Measurements from ENCODE around the gene ZBTB20. TPM values are rescaled to one million over a fixed set of nuclear protein-coding genes. Genes with fewer than 3 reads are reported as not detected.

ZBTB20 gene
- total RNA-seq, 2 experiments from 2014 or later = 11.0 to 11.4 TPM

DNA sequence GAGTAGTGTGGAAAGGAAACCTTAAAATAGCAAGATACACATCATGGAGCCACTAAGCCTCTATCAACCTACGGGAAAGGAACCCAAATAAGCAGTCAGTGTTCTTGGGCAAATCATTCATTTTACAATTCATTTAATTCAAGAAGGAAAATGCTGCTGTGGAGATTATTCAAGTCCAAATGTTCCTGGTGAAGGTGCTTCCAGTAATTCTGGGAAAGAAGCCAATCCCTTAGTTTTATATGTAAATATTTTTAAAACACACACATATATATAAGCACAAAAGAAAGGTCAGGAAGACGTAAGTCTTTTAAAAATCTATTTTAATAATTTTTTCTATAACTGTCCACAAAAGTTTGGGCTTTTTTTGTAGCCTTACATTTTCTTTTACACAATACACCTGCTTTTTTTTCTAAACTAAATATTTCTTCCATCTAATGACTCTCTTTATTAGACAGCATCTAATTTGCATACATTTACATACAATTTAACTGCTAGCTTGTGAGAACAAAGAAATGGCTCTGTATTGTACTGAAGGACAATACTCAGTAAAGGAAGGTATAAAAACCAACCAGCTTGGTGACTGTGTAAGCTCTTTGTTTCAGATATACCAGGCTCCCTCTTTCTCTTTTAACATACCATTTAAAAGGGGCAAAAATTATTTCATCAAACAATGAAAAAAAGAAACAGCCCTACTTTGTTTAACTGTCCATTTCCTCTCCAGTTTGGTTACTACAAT, 269.5 kb downstream of the ZBTB20 start:
- ChIA-PET CTCF (no interaction called here), POLR2A (interaction anchor here (0.6 kb wide), 1 partner anchor 643 kb away, joined by 3 read pairs; no protein-coding TSS in a partner anchor)
- no peak overlapping the region for H3K27ac Mint-ChIP-seq
- H3K4me3 Mint-ChIP-seq = no peak overlapping the region
- H3K36me3 Mint-ChIP-seq (ENCODE audit: low read depth) = no peaks in the 10 kb centered on the region
- peaks cover 8% of the 10 kb centered on the region for H3K4me1 Mint-ChIP-seq
- DNase-seq = no peak
- no peaks in the 10 kb centered on the region for H3K27me3 Mint-ChIP-seq
- no peaks in the 10 kb centered on the region for H3K9me3 Mint-ChIP-seq

GRCh38 chr3:114874522-114874971, 272.5 kb downstream of the ZBTB20 start:
- H3K27ac Mint-ChIP-seq = no peak overlapping the region
- CTCF ChIA-PET = no interaction called here
- DNase-seq = no peak
- peaks cover 6% of the 10 kb centered on the region for H3K4me1 Mint-ChIP-seq
- H3K36me3 Mint-ChIP-seq (ENCODE audit: low read depth) = peaks cover 3% of the 10 kb centered on the region
- no peak overlapping the region for H3K4me3 Mint-ChIP-seq
- POLR2A ChIA-PET = no interaction called here
- H3K9me3 Mint-ChIP-seq = no peaks in the 10 kb centered on the region
- H3K27me3 Mint-ChIP-seq = no peaks in the 10 kb centered on the region

DNA sequence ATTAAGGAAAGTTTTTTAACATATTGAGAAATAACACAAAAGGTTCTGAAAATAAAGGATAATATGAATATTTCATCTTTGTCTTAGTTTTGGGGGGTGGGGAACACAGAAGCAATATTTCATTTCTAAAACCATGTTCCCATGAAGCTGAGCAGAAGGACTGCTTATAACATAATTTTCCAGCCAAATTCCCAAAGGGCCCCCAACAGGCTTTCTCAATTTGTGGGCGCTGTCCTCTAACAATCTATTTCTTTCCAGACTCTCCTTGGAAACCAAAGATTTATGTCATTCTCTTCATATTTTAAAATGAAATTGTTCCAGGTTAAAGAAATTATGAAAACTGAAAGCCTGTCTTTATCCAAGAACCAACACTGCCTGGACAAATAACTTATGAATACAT, 273.5 kb downstream of the ZBTB20 start:
- Mint-ChIP-seq H3K4me1 (no peaks in the 10 kb centered on the region), H3K27ac (no peak overlapping the region), H3K4me3 (no peak overlapping the region), H3K36me3 (ENCODE audit: low read depth) (peaks cover 3% of the 10 kb centered on the region), H3K27me3 (no peaks in the 10 kb centered on the region), H3K9me3 (no peaks in the 10 kb centered on the region)
- ChIA-PET CTCF (no interaction called here), POLR2A (no interaction called here)
- no peak for DNase-seq

DNA sequence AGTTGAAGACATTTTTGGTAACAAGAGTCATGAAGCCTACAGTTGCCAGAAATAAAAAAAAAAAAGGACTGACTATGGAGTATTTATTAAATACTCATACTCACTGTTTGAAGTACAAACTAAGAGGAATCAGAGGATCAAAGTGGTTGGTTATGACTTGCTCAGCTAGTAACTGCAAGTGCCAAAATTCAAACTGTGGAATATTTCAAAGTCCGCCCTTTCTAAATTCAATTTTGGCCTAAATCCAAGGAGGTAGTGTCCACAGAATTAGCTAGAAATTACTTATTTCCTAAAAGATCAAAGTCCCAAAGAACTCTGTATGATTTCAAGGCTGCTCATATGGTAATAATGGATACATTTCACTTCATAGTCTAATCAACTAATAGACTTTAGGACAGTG, 274.5 kb downstream of the ZBTB20 start:
- H3K36me3 Mint-ChIP-seq (ENCODE audit: low read depth) = peaks cover 3% of the 10 kb centered on the region
- no peaks in the 10 kb centered on the region for H3K27me3 Mint-ChIP-seq
- no peak overlapping the region for H3K27ac Mint-ChIP-seq
- H3K4me1 Mint-ChIP-seq = no peaks in the 10 kb centered on the region
- H3K4me3 Mint-ChIP-seq = no peak overlapping the region
- no peaks in the 10 kb centered on the region for H3K9me3 Mint-ChIP-seq
- no peak for DNase-seq
- CTCF ChIA-PET = no interaction called here
- POLR2A ChIA-PET = no interaction called here

DNA sequence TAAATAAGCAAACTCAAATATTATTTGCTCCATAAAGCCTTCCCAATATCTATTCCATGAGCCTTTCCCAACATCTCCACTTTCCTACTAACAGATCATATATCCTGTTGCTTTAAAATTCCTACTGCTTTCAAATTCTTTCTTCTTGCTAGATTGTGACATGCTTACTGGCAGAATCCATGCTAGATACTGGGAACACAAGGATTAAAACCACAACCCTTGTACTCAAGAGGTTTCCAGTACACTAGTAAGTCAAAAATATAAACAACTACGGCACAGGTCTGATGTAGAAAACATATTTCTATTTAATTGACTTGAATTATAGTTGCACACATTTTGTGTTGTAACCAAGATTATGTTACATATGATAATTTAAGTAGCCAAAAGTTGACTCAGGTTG, 275.0 kb downstream of the ZBTB20 start:
- no peaks in the 10 kb centered on the region for H3K27me3 Mint-ChIP-seq

GRCh38 chr3:114867835-114868503, 279.1 kb downstream of the ZBTB20 start:
- no peaks in the 10 kb centered on the region for H3K27me3 Mint-ChIP-seq
- no peak overlapping the region for H3K27ac Mint-ChIP-seq
- no peak for DNase-seq
- ChIA-PET POLR2A (no interaction called here), CTCF (interaction anchor here (1.2 kb wide), 1 partner anchor 43 kb away, joined by 3 read pairs; no protein-coding TSS in a partner anchor)
- peaks cover 11% of the 10 kb centered on the region for H3K4me1 Mint-ChIP-seq
- no peak overlapping the region for H3K4me3 Mint-ChIP-seq
- no peaks in the 10 kb centered on the region for H3K9me3 Mint-ChIP-seq
- H3K36me3 Mint-ChIP-seq (ENCODE audit: low read depth) = peaks cover 3% of the 10 kb centered on the region

More for the DNA sequence above, 275.0 kb downstream of the ZBTB20 start:
- no peaks in the 10 kb centered on the region for H3K9me3 Mint-ChIP-seq
- H3K27ac Mint-ChIP-seq = no peak overlapping the region
- H3K4me1 Mint-ChIP-seq = no peaks in the 10 kb centered on the region
- no peak overlapping the region for H3K4me3 Mint-ChIP-seq
- H3K36me3 Mint-ChIP-seq (ENCODE audit: low read depth) = peaks cover 3% of the 10 kb centered on the region
- no peak for DNase-seq
- ChIA-PET CTCF (no interaction called here), POLR2A (no interaction called here)

GRCh38 chr3:114867359-114867758, 279.7 kb downstream of the ZBTB20 start:
- CTCF ChIA-PET = interaction anchor here (1.2 kb wide), 1 partner anchor 44 kb away, joined by 3 read pairs; no protein-coding TSS in a partner anchor

DNA sequence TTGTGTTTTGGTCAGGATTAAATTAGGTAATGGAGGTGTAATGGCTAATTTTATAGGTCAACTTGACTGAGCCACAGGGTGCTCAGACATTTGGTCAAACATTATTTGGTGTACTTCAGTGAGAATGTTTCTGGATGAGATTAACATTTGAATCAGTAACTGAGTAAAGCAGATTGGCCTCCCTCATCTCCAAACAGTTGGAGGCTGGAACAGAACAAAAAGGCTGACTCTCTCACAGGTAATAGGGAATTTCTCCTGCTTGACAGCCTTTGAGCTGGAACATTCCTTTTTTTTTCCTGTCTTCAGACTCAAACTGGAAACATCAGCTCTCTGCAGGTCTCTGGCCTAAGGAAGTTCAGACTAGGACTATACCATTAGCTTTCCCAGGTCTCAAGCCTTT, 280.7 kb downstream of the ZBTB20 start:
- H3K4me3 Mint-ChIP-seq = no peak overlapping the region
- CTCF ChIA-PET = no interaction called here
- no peak for DNase-seq

More at GRCh38 chr3:114867359-114867758, 279.7 kb downstream of the ZBTB20 start:
- no peaks in the 10 kb centered on the region for H3K9me3 Mint-ChIP-seq
- H3K36me3 Mint-ChIP-seq (ENCODE audit: low read depth) = peaks cover 2% of the 10 kb centered on the region
- POLR2A ChIA-PET = no interaction called here
- peaks cover 11% of the 10 kb centered on the region for H3K4me1 Mint-ChIP-seq
- H3K4me3 Mint-ChIP-seq = no peak overlapping the region
- no peak for DNase-seq
- H3K27ac Mint-ChIP-seq = no peak overlapping the region
- H3K27me3 Mint-ChIP-seq = no peaks in the 10 kb centered on the region

GRCh38 chr3:114864970-114865369, 282.1 kb downstream of the ZBTB20 start:
- no peaks in the 10 kb centered on the region for H3K27me3 Mint-ChIP-seq
- CTCF ChIA-PET = no interaction called here

More for the DNA sequence above, 280.7 kb downstream of the ZBTB20 start:
- POLR2A ChIA-PET = no interaction called here
- Mint-ChIP-seq H3K36me3 (ENCODE audit: low read depth) (no peaks in the 10 kb centered on the region), H3K27me3 (no peaks in the 10 kb centered on the region), H3K9me3 (no peaks in the 10 kb centered on the region), H3K27ac (no peak overlapping the region), H3K4me1 (peaks cover 11% of the 10 kb centered on the region)

GRCh38 chr3:114863848-114864247, 283.2 kb downstream of the ZBTB20 start:
- Mint-ChIP-seq H3K36me3 (ENCODE audit: low read depth) (no peaks in the 10 kb centered on the region), H3K27ac (peak overlapping the region; percentile 83), H3K4me1 (peaks cover 17% of the 10 kb centered on the region), H3K4me3 (peak overlapping the region; percentile 63), H3K27me3 (no peaks in the 10 kb centered on the region), H3K9me3 (no peaks in the 10 kb centered on the region)
- DNase-seq = no peak
- ChIA-PET CTCF (no interaction called here), POLR2A (no interaction called here)

More at GRCh38 chr3:114864970-114865369, 282.1 kb downstream of the ZBTB20 start:
- Mint-ChIP-seq H3K4me1 (peaks cover 17% of the 10 kb centered on the region), H3K36me3 (ENCODE audit: low read depth) (no peaks in the 10 kb centered on the region), H3K27ac (no peak overlapping the region), H3K4me3 (no peak overlapping the region), H3K9me3 (no peaks in the 10 kb centered on the region)
- DNase-seq = no peak
- POLR2A ChIA-PET = no interaction called here

- Mint-ChIP-seq H3K4me3 (no peak overlapping the region), H3K4me1 (peaks cover 23% of the 10 kb centered on the region), H3K9me3 (no peaks in the 10 kb centered on the region), H3K27ac (no peak overlapping the region), H3K27me3 (no peaks in the 10 kb centered on the region), H3K36me3 (ENCODE audit: low read depth) (no peaks in the 10 kb centered on the region)
- DNase-seq = no peak
- ChIA-PET POLR2A (no interaction called here), CTCF (interaction anchor here (0.8 kb wide), 1 partner anchor 9 kb away, joined by 3 read pairs; no protein-coding TSS in a partner anchor)
These were observed 285.4 kb downstream of the ZBTB20 start for GRCh38 chr3:114861666-114862065.

- H3K36me3 Mint-ChIP-seq (ENCODE audit: low read depth) = no peaks in the 10 kb centered on the region
- no peak overlapping the region for H3K27ac Mint-ChIP-seq
- no peaks in the 10 kb centered on the region for H3K27me3 Mint-ChIP-seq
- POLR2A ChIA-PET = no interaction called here
- H3K9me3 Mint-ChIP-seq = no peaks in the 10 kb centered on the region
- CTCF ChIA-PET = no interaction called here
- peaks cover 25% of the 10 kb centered on the region for H3K4me1 Mint-ChIP-seq
- DNase-seq = no peak
- H3K4me3 Mint-ChIP-seq = no peak overlapping the region
These were observed 286.6 kb downstream of the ZBTB20 start for GRCh38 chr3:114860531-114860930.

DNA sequence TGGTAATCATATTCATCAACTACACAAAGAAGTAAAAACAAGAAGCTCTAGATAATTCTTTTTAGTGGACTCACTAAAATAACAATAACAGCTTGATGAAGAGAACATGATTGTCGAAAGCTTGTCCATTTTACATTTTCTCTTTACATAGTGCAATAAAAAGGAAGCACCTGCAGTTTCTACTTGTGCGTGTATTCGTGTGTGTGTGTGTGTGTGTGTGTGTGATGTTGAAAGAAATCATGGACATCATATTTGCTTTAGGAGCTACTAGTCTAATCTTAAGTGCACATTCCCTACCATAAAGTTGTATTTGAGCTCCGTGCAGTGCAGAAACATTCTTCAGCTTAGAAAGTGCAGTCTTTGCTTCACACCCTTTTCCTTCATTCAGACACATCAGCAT, 288.8 kb downstream of the ZBTB20 start:
- DNase-seq = no peak
- no peak overlapping the region for H3K27ac Mint-ChIP-seq
- H3K9me3 Mint-ChIP-seq = no peaks in the 10 kb centered on the region
- no peak overlapping the region for H3K4me3 Mint-ChIP-seq
- H3K36me3 Mint-ChIP-seq (ENCODE audit: low read depth) = no peaks in the 10 kb centered on the region
- ChIA-PET POLR2A (no interaction called here), CTCF (interaction anchor here (0.6 kb wide), 1 partner anchor 1118 kb away, joined by 3 read pairs; no protein-coding TSS in a partner anchor)
- peaks cover 17% of the 10 kb centered on the region for H3K4me1 Mint-ChIP-seq
- no peaks in the 10 kb centered on the region for H3K27me3 Mint-ChIP-seq
